ENCODE data around the gene MAD1L1.

Gene MAD1L1

GRCh38 chr7:2028733-2029132 lies 204.0 kb downstream of the MAD1L1 start:
- H3K4me3 ChIP-seq (ENCODE audit: low read depth, low read length), result no peak overlapping the region
- TF ChIP-seq, protein P1, sequence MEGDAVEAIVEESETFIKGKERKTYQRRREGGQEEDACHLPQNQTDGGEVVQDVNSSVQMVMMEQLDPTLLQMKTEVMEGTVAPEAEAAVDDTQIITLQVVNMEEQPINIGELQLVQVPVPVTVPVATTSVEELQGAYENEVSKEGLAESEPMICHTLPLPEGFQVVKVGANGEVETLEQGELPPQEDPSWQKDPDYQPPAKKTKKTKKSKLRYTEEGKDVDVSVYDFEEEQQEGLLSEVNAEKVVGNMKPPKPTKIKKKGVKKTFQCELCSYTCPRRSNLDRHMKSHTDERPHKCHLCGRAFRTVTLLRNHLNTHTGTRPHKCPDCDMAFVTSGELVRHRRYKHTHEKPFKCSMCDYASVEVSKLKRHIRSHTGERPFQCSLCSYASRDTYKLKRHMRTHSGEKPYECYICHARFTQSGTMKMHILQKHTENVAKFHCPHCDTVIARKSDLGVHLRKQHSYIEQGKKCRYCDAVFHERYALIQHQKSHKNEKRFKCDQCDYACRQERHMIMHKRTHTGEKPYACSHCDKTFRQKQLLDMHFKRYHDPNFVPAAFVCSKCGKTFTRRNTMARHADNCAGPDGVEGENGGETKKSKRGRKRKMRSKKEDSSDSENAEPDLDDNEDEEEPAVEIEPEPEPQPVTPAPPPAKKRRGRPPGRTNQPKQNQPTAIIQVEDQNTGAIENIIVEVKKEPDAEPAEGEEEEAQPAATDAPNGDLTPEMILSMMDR (IDR thresholded peaks at IDR 0.05; ENCODE audit: borderline replicate concordance, insufficient read depth, low read depth, low read length), result no peak

DNA sequence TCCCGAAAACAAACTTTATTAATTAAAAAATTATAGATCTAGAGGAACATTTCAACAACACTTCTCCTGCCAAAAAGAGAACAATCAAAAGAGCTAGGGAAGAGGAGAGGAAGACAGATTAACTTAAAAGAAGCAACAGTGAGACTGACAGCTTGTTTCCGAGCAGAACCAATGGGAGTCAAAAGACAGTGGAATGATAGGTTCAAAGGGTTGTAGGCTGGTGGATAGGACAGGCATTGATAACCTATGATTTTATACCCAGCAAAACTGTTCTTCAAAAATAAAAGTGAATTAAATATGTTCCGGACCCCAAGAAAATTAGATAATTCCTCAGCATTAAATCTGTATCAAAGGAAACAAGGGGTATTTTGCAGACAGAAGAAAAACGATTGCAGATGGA lies 207.6 kb downstream of the MAD1L1 start:
- no peak overlapping the region for H3K4me3 ChIP-seq (ENCODE audit: low read depth, low read length)
- TF ChIP-seq, protein P1 (IDR thresholded peaks at IDR 0.05; ENCODE audit: borderline replicate concordance, insufficient read depth, low read depth, low read length), result no peak

DNA sequence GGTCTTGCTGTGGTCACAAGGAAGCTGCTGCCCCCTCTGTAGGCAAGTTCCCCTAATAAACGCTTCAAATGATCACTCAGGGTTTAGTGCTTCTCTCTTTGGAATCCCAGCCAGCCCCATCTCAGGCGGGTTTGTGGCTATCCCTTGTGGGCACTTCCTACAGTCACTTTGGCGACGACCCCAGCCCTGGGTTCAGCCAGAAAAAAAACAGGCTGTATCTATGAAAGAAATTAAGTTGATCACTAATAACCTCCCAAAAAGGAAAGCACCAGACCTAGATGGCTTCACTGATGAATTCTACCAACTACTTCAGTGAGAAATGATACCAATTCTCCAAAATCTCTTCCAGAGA lies 208.2 kb downstream of the MAD1L1 start:
- H3K4me3 ChIP-seq (ENCODE audit: low read depth, low read length), result no peak overlapping the region
- TF ChIP-seq, protein P1 (IDR thresholded peaks at IDR 0.05; ENCODE audit: borderline replicate concordance, insufficient read depth, low read depth, low read length), result no peak

DNA sequence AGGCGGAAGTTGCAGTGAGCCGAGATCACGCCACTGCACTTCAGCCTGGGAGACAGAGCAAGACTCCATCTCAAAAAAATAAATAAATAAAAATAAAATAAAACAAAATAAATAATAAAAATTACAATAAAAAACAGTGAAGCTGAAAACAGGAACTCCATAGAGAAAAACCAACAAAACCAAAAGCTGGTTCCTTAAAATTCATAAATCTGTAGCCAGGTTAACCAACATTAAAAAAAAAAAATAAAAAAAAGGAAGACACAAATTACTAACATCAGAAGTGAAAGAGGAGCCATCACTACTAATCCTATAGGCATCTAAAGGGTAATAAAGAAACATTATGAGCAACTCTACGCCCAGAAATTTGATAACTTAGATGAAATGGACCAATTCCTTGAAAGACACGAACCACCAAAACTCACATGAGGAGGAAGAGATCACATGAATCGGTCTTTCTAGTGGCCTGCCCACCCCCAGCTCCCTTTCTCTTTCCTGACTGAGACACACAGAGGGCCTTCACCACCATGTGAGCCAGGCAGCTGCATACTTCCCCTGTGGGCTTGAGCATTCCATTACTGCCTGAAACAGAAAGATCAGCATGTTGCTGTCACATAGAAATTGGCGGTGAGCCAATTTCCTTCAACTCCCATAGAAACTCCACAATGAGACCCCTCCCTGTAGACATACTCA lies 208.7 kb downstream of the MAD1L1 start:
- no peak overlapping the region for H3K4me3 ChIP-seq (ENCODE audit: low read depth, low read length)
- TF ChIP-seq, protein P1 (IDR thresholded peaks at IDR 0.05; ENCODE audit: borderline replicate concordance, insufficient read depth, low read depth, low read length), result no peak

GRCh38 chr7:2022737-2023250 lies 210.0 kb downstream of the MAD1L1 start:
- TF ChIP-seq, protein P1 (IDR thresholded peaks at IDR 0.05; ENCODE audit: borderline replicate concordance, insufficient read depth, low read depth, low read length), result no peak
- no peak overlapping the region for H3K4me3 ChIP-seq (ENCODE audit: low read depth, low read length)

GRCh38 chr7:2022021-2022409 lies 210.7 kb downstream of the MAD1L1 start:
- no peak overlapping the region for H3K4me3 ChIP-seq (ENCODE audit: low read depth, low read length)
- TF ChIP-seq, protein P1 (IDR thresholded peaks at IDR 0.05; ENCODE audit: borderline replicate concordance, insufficient read depth, low read depth, low read length), result no peak
